Liver (tissue), 9 donors: ENCODE measurements around the gene GABBR2. TPM values are rescaled to one million over a fixed set of nuclear protein-coding genes. Genes with fewer than 3 reads are reported as not detected.
"Not testable (repeated sequence)": the region's sequence is repeated elsewhere in the genome, so short reads cannot be mapped to it uniquely, and the experiment has no call there.

Source experiments
- DNase-seq: peaks from one replicate; pipeline ENCODE4 v3.0.0-alpha.2; 2017; ENCODE audit warnings: low spot score
- H3K27ac ChIP-seq, 2 donors: one replicate each; pipeline ENCODE4 v1.7.0; 2013; ENCODE audit warnings: inconsistent platforms in 2 of 2, low read length in 2 of 2, control low read depth in 1 of 2, low read depth in 1 of 2, mild to moderate bottlenecking in 1 of 2
- H3K27me3 ChIP-seq, 4 donors: one replicate each; pipeline versions ENCODE4 v1.6.1 to v1.7.0; 2013; ENCODE audit warnings: low read length in 3 of 4, inconsistent platforms in 1 of 4, mild to moderate bottlenecking in 1 of 4, moderate library complexity in 1 of 4; ENCODE audit not compliant: control insufficient read depth in 4 of 4, insufficient read depth in 4 of 4
- H3K36me3 ChIP-seq, 4 donors: one replicate each; pipeline versions ENCODE4 v1.6.1 to v1.7.0; 2013; ENCODE audit warnings: low read length in 3 of 4, mild to moderate bottlenecking in 3 of 4, low read depth in 1 of 4, moderate library complexity in 1 of 4; ENCODE audit not compliant: control insufficient read depth in 4 of 4, insufficient read depth in 3 of 4
- H3K4me1 ChIP-seq, 4 donors: one replicate each; pipeline versions ENCODE4 v1.6.1 to v1.7.0; 2013; ENCODE audit warnings: low read length in 3 of 4, mild to moderate bottlenecking in 3 of 4, moderate library complexity in 1 of 4; ENCODE audit not compliant: control insufficient read depth in 4 of 4, insufficient read depth in 4 of 4
- H3K4me3 ChIP-seq, 3 donors: one replicate each; pipeline versions ENCODE4 v1.6.1 to v1.7.0; 2013; ENCODE audit warnings: low read length in 3 of 3, control low read depth in 1 of 3, low read depth in 1 of 3, mild to moderate bottlenecking in 1 of 3
- H3K9ac ChIP-seq, 2 donors: one replicate each; pipeline ENCODE4 v1.7.0; 2013; ENCODE audit warnings: low read length in 2 of 2, mild to moderate bottlenecking in 2 of 2, moderate library complexity in 2 of 2, control low read depth in 1 of 2, low read depth in 1 of 2
- H3K9me3 ChIP-seq, 4 donors: one replicate each; pipeline versions ENCODE4 v1.6.1 to v1.7.0; 2013; ENCODE audit warnings: low read length in 3 of 4; ENCODE audit not compliant: control insufficient read depth in 4 of 4
- ATF3 ChIP-seq: IDR thresholded peaks from 2 replicates; pipeline ENCODE4 v1.6.1; 2016; ENCODE audit warnings: antibody characterized with exemption
- CTCF ChIP-seq: fragments of 150-350 bp; IDR thresholded peaks from 2 replicates; pipeline ENCODE4 v1.5.1; 2017; ENCODE audit warnings: improper control_type of control experiment, low read depth, low read length; ENCODE audit not compliant: missing input control
- EGR1 ChIP-seq, 2 donors: IDR thresholded peaks; 2 replicates each; pipeline ENCODE4 v1.6.1; 2016 to 2018; ENCODE audit warnings: antibody characterized with exemption in 2 of 2, low read depth in 2 of 2
- FOXA1 ChIP-seq: IDR thresholded peaks from 2 replicates; pipeline ENCODE4 v1.6.1; 2016; ENCODE audit warnings: antibody characterized with exemption
- HNF4A ChIP-seq, 2 donors: conservative IDR thresholded peaks; 2 replicates each; pipeline ENCODE4 v1.6.1; 2016; ENCODE audit warnings: antibody characterized with exemption in 2 of 2, mild to moderate bottlenecking in 2 of 2
- HNF4G ChIP-seq: IDR thresholded peaks from 2 replicates; pipeline ENCODE4 v1.6.1; 2016; ENCODE audit warnings: antibody characterized with exemption
- JUND ChIP-seq, 2 donors: IDR thresholded peaks; 2 replicates each; pipeline ENCODE4 v1.6.1; 2016; ENCODE audit warnings: antibody characterized with exemption in 2 of 2
- MAX ChIP-seq: IDR thresholded peaks from 2 replicates; pipeline ENCODE4 v1.6.1; 2016; ENCODE audit warnings: antibody characterized with exemption
- NR2F2 ChIP-seq: IDR thresholded peaks from 2 replicates; pipeline ENCODE4 v1.6.1; 2016; ENCODE audit warnings: antibody characterized with exemption
- RAD21 ChIP-seq, 2 donors: IDR thresholded peaks; 2 replicates each; pipeline ENCODE4 v1.6.1; 2016; ENCODE audit warnings: antibody characterized with exemption in 2 of 2, mild to moderate bottlenecking in 2 of 2
- RXRA ChIP-seq, 2 donors: IDR thresholded peaks; 2 replicates each; pipeline ENCODE4 v1.6.1; 2017 to 2018; ENCODE audit warnings: antibody characterized with exemption in 2 of 2, mild to moderate bottlenecking in 1 of 2
- SP1 ChIP-seq: IDR thresholded peaks from 2 replicates; pipeline ENCODE4 v1.6.1; 2018; ENCODE audit warnings: antibody characterized with exemption, mild to moderate bottlenecking
- YY1 ChIP-seq: IDR thresholded peaks from 2 replicates; pipeline ENCODE4 v1.6.1; 2016; ENCODE audit warnings: antibody characterized with exemption, mild to moderate bottlenecking
- WGBS: extraction: QIAGEN DNeasy Blood & Tissue Kit; methylation state at CpG from one replicate; pipeline ENCODE4 v1.1.7; 2013; 5-methylcytosine and 5-hydroxymethylcytosine counted together
- polyA plus RNA-seq, 2 donors: library from polyadenylated mRNA; stranded (reverse) in 1 of 2; unstranded in 1 of 2; fragments of 200-250 nt in 1 of 2; fragments of >200 nt in 1 of 2; fragmentation: Nextera tagmentation in 1 of 2; extraction: Ambion mirVana in 1 of 2; gene quantifications; one replicate each; pipeline versions ENCODE4 v1.2.1 to v1.2.3, GENCODE V29; 2013 to 2015
- total RNA-seq, 2 donors: library from RNA; depleted of rRNA; stranded (reverse); fragments of >200 nt; gene quantifications; one replicate each; pipeline ENCODE4 v1.2.3, GENCODE V29; 2014
- donor health status: healthy.
- donor health status: healthy.
- donor health status: healthy.
- donor health status: healthy.
- donor health status: healthy.

Gene GABBR2
- total and polyA plus RNA-seq, 4 donors = 0.03 to 0.23 (median 0.08) TPM; not detected in 1

- DNase-seq = no peak
- Histone ChIP-seq H3K36me3 (no peaks in the 10 kb centered on the region), H3K27me3 (no peaks in the 10 kb centered on the region), H3K9me3 (no peaks in the 10 kb centered on the region), H3K4me3 (no peak overlapping the region), H3K27ac (no peak overlapping the region), H3K4me1 (no peaks in the 10 kb centered on the region), H3K9ac (no peak overlapping the region)
- TF ChIP-seq SP1 (no peak), MAX (no peak), FOXA1 (no peak), RAD21 (IDR thresholded peaks at IDR 0.05) (no peak), CTCF (no peak), EGR1 (IDR thresholded peaks at IDR 0.05; ENCODE audit: low read depth in 2 of 2) (no peak), YY1 (no peak), ATF3 (no peak), HNF4A (conservative IDR thresholded peaks at IDR 0.05) (no peak)
- 84% methylated on average over 7 of the region's 7 CpGs for WGBS
Observed at GRCh38 chr9:98688710-98689495, 19.8 kb downstream of the GABBR2 start.

GRCh38 chr9:98687911-98688310 is 20.8 kb downstream of the GABBR2 start:
- TF ChIP-seq EGR1 (IDR thresholded peaks at IDR 0.05; ENCODE audit: low read depth in 2 of 2) (no peak), YY1 (no peak)
- no peak overlapping the region for H3K27ac ChIP-seq

GRCh38 chr9:98686961-98687855 is 21.5 kb downstream of the GABBR2 start:
- Histone ChIP-seq H3K9me3 (no peaks in the 10 kb centered on the region), H3K27ac (no peak overlapping the region), H3K36me3 (no peaks in the 10 kb centered on the region), H3K27me3 (no peaks in the 10 kb centered on the region), H3K9ac (no peak overlapping the region), H3K4me3 (no peak overlapping the region), H3K4me1 (no peaks in the 10 kb centered on the region)
- no peak for DNase-seq
- TF ChIP-seq YY1 = no peak
- TF ChIP-seq HNF4G = no peak
- TF ChIP-seq RXRA (IDR thresholded peaks at IDR 0.05) = no peak
- TF ChIP-seq NR2F2 = peak; percentile 21
- no peak for TF ChIP-seq ATF3
- no peak for TF ChIP-seq JUND (IDR thresholded peaks at IDR 0.05)
- 76% methylated on average over 7 of the region's 7 CpGs for WGBS

More at GRCh38 chr9:98687911-98688310, 20.8 kb downstream of the GABBR2 start:
- H3K9ac ChIP-seq = no peak overlapping the region
- DNase-seq = no peak
- H3K9me3 ChIP-seq = no peaks in the 10 kb centered on the region
- H3K4me3 ChIP-seq = no peak overlapping the region
- no peaks in the 10 kb centered on the region for H3K4me1 ChIP-seq
- no peaks in the 10 kb centered on the region for H3K36me3 ChIP-seq
- H3K27me3 ChIP-seq = no peaks in the 10 kb centered on the region
- 98% methylated on average over 1 of the region's 1 CpG for WGBS

GRCh38 chr9:98684816-98685215 is 23.9 kb downstream of the GABBR2 start:
- not testable (repeated sequence) for H3K36me3 ChIP-seq, H3K27me3 ChIP-seq, H3K27ac ChIP-seq, H3K9me3 ChIP-seq, DNase-seq, H3K4me1 ChIP-seq, H3K9ac ChIP-seq, H3K4me3 ChIP-seq
- 95% methylated on average over 2 of the region's 2 CpGs for WGBS
